ENCODE results near the gene PCDHGA1. TPM values are rescaled to one million over a fixed set of nuclear protein-coding genes. Genes with fewer than 3 reads are reported as not detected.

PCDHGA1 gene
- total RNA-seq, 1 experiment from 2014 or later = 0.63 TPM

- Histone ChIP-seq H3K27ac (ENCODE audit: insufficient read length, low read depth, low read length) (no peak overlapping the region), H3K27me3 (ENCODE audit: insufficient read depth, low read length) (no peaks in the 10 kb centered on the region), H4K20me1 (ENCODE audit: control insufficient read depth, insufficient read depth, insufficient read length) (no peaks in the 10 kb centered on the region), H4K5ac (ENCODE audit: insufficient read length, low read depth, low read length) (no peak overlapping the region), H3K9ac (ENCODE audit: extremely low read depth, insufficient read length, low read length) (no peak overlapping the region), H3K23ac (ENCODE audit: insufficient read length, low read depth, low read length) (no peak overlapping the region), H3K4me1 (ENCODE audit: insufficient read depth, low read length) (peaks cover 4% of the 10 kb centered on the region; the same call in 1 of the 2 replicates), H3K23me2 (ENCODE audit: insufficient read length, low read depth, low read length, poor library complexity, severe bottlenecking) (peaks cover 8% of the 10 kb centered on the region), H3K79me2 (ENCODE audit: insufficient read depth, low read length) (no peaks in the 10 kb centered on the region), H4K91ac (ENCODE audit: insufficient read length, low read depth, low read length) (no peak overlapping the region), H4K8ac (replicated peaks; ENCODE audit: insufficient read length, low read depth, low read length) (no peak overlapping the region), H2AK5ac (ENCODE audit: insufficient read length, low read length) (no peak overlapping the region), H2BK15ac (ENCODE audit: low read depth, low read length) (no peak overlapping the region), H3K4ac (ENCODE audit: low read depth, low read length) (no peak overlapping the region), H3K79me1 (ENCODE audit: insufficient read depth, low read depth, low read length, poor library complexity, severe bottlenecking) (no peaks in the 10 kb centered on the region), H3K14ac (ENCODE audit: insufficient read depth, low read length) (no peak overlapping the region), H2BK120ac (ENCODE audit: low read depth, low read length, poor library complexity, severe bottlenecking) (no peak overlapping the region), H3K56ac (ENCODE audit: insufficient read length, low read depth, low read length) (no peak overlapping the region), H3K4me2 (ENCODE audit: insufficient read depth, insufficient read length, low read length) (peak overlapping the region; percentile 12), H2BK12ac (ENCODE audit: insufficient read length, low read depth, low read length) (no peak overlapping the region), H2BK20ac (ENCODE audit: low read depth, low read length, poor library complexity, severe bottlenecking) (no peak overlapping the region), H3K18ac (ENCODE audit: insufficient read length, low read depth, low read length) (no peak overlapping the region), H2BK5ac (ENCODE audit: insufficient read length, low read length) (no peak overlapping the region), H2AFZ (ENCODE audit: low read length) (no peak overlapping the region), H3T11ph (ENCODE audit: low read length) (no peak overlapping the region), H3K9me3 (ENCODE audit: control insufficient read depth, low read depth, low read length) (no peaks in the 10 kb centered on the region)
- no peaks in the 10 kb centered on the region for H3K9me3 Mint-ChIP-seq
- H3K4me1 Mint-ChIP-seq = peaks cover 30 to 36% of the 10 kb centered on the region in 2 experiments
- peak overlapping the region in 2 of 3 experiments; percentile 88 to 99; a peak in 2 of 7 replicates for H3K27ac Mint-ChIP-seq
- TF ChIP-seq CTCF (conservative IDR thresholded peaks at IDR 0.05) = no peak
- H3K4me3 Mint-ChIP-seq = peak overlapping the region; percentile 55 to 79; a peak in 2 of 5 replicates
- WGBS (ENCODE audit: extremely low coverage, insufficient read length, low lambda C conversion rate) = no CpG with 5 or more reads among the region's 9 CpGs
- H3K27me3 Mint-ChIP-seq (ENCODE audit: low read depth) = peaks cover 3% of the 10 kb centered on the region; the same call in 1 of the 2 replicates
- DNase-seq = no peak
- peaks cover 8 to 19% (median 9%) of the 10 kb centered on the region in 3 experiments for H3K36me3 Mint-ChIP-seq (ENCODE audit: insufficient read depth in 1 of 3, low read depth in 3 of 3)
These were observed 178.1 kb downstream of the PCDHGA1 start for GRCh38 chr5:141508440-141508797.
